Upper lobe of left lung (tissue), 4 donors: ENCODE measurements around the gene SOCS4.

Experiments
- EP300 ChIP-seq, 4 donors: sonication (generic); formaldehyde crosslinking; IDR thresholded peaks; one replicate each; pipeline ENCODE4 v1.5.1; 2017; ENCODE audit warnings: antibody characterized with exemption in 4 of 4, control low read depth in 2 of 4
- TF ChIP-seq, protein P1 (sequence below), 6 experiments: fragments of 450-650 bp in 4 of 6; fragments of 200-600 bp in 2 of 6; sonication (generic) in 2 of 6; IDR thresholded peaks; one replicate each; pipeline ENCODE4 v1.5.1; 2016 to 2019; ENCODE audit warnings: antibody characterized with exemption in 6 of 6

DNA sequence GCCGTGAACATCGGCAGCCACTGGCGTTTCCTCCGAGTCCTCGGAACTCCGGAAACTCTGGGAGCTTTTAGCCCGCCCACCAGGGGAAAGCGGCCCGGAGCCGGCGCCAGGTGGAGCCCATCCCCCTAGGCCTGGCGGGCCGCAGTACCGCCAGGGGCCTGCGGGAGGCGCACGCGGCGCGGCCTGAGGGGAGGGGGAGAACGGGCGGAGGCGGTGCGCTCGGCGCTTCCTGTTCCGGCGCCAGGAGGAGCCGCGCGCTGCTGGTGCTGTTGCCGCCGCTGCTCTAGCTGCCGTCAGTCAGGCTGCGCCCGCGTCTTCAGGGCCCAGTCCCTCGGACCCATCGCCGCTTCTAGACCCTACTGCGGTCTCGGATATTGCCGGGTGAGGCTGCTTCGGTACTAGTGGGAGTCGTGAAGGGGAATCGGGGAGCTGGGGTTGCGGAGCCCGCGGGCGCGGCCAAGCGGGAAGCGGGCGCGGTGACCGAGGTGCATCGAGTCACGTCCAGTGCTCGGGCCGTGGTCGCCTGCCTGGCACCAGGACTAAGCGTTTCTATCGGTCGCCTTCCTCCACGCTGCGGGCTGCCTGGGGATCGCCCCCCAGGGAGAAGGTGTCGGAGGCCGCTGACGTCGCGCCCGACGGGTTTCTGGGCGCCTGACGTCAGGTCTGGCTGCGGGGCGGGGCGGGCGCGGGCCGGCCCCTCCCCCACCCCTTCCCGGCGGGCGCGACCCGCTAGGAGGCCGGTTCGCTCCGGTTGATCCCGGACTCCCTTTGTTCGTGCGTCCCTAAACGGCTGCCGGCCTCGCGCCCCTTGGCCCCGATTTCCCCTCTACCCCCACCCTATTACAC, 24.6 kb downstream of the SOCS4 start, which contains the start of gene MAPK1IP1L:
- TF ChIP-seq, protein P1, sequence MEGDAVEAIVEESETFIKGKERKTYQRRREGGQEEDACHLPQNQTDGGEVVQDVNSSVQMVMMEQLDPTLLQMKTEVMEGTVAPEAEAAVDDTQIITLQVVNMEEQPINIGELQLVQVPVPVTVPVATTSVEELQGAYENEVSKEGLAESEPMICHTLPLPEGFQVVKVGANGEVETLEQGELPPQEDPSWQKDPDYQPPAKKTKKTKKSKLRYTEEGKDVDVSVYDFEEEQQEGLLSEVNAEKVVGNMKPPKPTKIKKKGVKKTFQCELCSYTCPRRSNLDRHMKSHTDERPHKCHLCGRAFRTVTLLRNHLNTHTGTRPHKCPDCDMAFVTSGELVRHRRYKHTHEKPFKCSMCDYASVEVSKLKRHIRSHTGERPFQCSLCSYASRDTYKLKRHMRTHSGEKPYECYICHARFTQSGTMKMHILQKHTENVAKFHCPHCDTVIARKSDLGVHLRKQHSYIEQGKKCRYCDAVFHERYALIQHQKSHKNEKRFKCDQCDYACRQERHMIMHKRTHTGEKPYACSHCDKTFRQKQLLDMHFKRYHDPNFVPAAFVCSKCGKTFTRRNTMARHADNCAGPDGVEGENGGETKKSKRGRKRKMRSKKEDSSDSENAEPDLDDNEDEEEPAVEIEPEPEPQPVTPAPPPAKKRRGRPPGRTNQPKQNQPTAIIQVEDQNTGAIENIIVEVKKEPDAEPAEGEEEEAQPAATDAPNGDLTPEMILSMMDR (IDR thresholded peaks at IDR 0.05) = peak; percentile 100
- peak in 3 of 4 donors; percentile 28 to 86 (median 28) for TF ChIP-seq EP300 (IDR thresholded peaks at IDR 0.05)
